DOHH2 (cell line): ENCODE results near the gene RANBP3.

ENCODE experiments used
- CTCF ChIP-seq: fragments of 200-600 bp; sonication (generic); IDR thresholded peaks from one replicate; pipeline ENCODE4 v1.5.1; 2014; ENCODE audit warnings: antibody characterized with exemption, mild to moderate bottlenecking, low read depth, low read length; ENCODE audit not compliant: poor library complexity, severe bottlenecking
- EZH2phosphoT487 ChIP-seq: fragments of 200-600 bp; sonication (generic); IDR thresholded peaks from 2 replicates; pipeline ENCODE4 v1.6.1; 2017; ENCODE audit warnings: borderline replicate concordance, mild to moderate bottlenecking, antibody characterized with exemption, low read length, moderate library complexity, mixed read lengths

GRCh38 chr19:5932609-5933262 lies 45.2 kb downstream of the RANBP3 start:
- TF ChIP-seq EZH2phosphoT487 (no peak), CTCF (no peak)
